HCT116 (cell line): Measurements from ENCODE around the gene IQCK. TPM values are rescaled to one million over a fixed set of nuclear protein-coding genes. Genes with fewer than 3 reads are reported as not detected.

Experiments used
- ATAC-seq: fragments of 200-7000 bp; cut with Tn5 transposase; 2 replicates; pipeline ENCODE4 v1.9.1; 2020; ENCODE audit warnings: mild to moderate bottlenecking, moderate library complexity
- BruUV-seq: library from RNA; stranded (reverse); fragments of 400-500 nt; replicated peaks from 2 replicates; lab custom pipeline; 2021; lab: Mats Ljungman, UMichigan
- CTCF ChIA-PET: fragments of 300-600 bp; sonication (Branson Sonifier 250); formaldehyde crosslinking; loops from one replicate; lab custom pipeline; 2021; ENCODE audit warnings: antibody characterized with exemption; lab: Charles Lee
- POLR2A ChIA-PET: fragments of 300-600, 350-600 bp; sonication (Branson Sonifier 250); formaldehyde crosslinking; loops from one replicate; lab custom pipeline; 2021; ENCODE audit warnings: antibody characterized with exemption; lab: Charles Lee
- RAD21 ChIA-PET, 2 experiments: fragments of 300-600 bp; sonication (Branson Sonifier 250); formaldehyde crosslinking; loops; one replicate each; lab custom pipeline; 2023; ENCODE audit warnings: low total read pairs in 2 of 2; ENCODE audit not compliant: uncharacterized antibody in 2 of 2, unreplicated experiment in 2 of 2, low non-redundant PET in 1 of 2; lab: Charles Lee
- DNase-seq: peaks from one replicate; pipeline ENCODE4 v3.0.0-alpha.2; 2010; ENCODE audit warnings: low read depth, low spot score
- H2AFZ ChIP-seq: fragments of 200-600 bp; shearing (Covaris generic), sonication (generic); 2 replicates; pipeline ENCODE4 v1.6.1; 2017; ENCODE audit warnings: low read depth, mixed run types, mixed read lengths, antibody characterized with exemption, low read length; ENCODE audit not compliant: poor library complexity, severe bottlenecking
- H3K27ac ChIP-seq: 2 replicates; pipeline ENCODE4 v1.5.1; 2012; ENCODE audit warnings: low read depth, low read length
- H3K27me3 ChIP-seq: fragments of 200-600 bp; sonication (generic); 2 replicates; pipeline ENCODE4 v1.6.1; 2016; ENCODE audit warnings: mixed run types, low read length, mixed read lengths; ENCODE audit not compliant: insufficient read depth
- H3K36me3 ChIP-seq, 2 experiments: fragments of 200-500 bp in 1 of 2; fragments of 200-600 bp in 1 of 2; sonication (Bioruptor generic) in 1 of 2; sonication (generic) in 1 of 2; 2 replicates each; pipeline versions ENCODE4 v1.5.1 to v1.6.1; 2014 to 2016; ENCODE audit warnings: low read length in 2 of 2, inconsistent platforms in 1 of 2, mixed read lengths in 1 of 2, mixed run types in 1 of 2; ENCODE audit not compliant: insufficient read depth in 2 of 2, control insufficient read depth in 1 of 2
- H3K4me1 ChIP-seq, 2 experiments: fragments of 200-600 bp in 1 of 2; sonication (generic) in 1 of 2; 2 replicates each; pipeline versions ENCODE4 v1.5.1 to v1.6.1; 2012 to 2017; ENCODE audit warnings: low read length in 2 of 2, inconsistent platforms in 1 of 2, mild to moderate bottlenecking in 1 of 2, mixed read lengths in 1 of 2, mixed run types in 1 of 2, moderate library complexity in 1 of 2; ENCODE audit not compliant: insufficient read depth in 2 of 2, control insufficient read depth in 1 of 2
- H3K4me2 ChIP-seq: fragments of 200-600 bp; sonication (generic); 2 replicates; pipeline ENCODE4 v1.6.1; 2017; ENCODE audit warnings: mixed run types, low read length, mixed read lengths
- H3K4me3 ChIP-seq, 2 experiments: fragments of 200-600 bp in 1 of 2; sonication (generic) in 1 of 2; replicated peaks in 1 of 2; 2 replicates each; pipeline ENCODE4 v1.5.1; 2011 to 2016; ENCODE audit warnings: low read length in 2 of 2, control low read depth in 1 of 2, low read depth in 1 of 2, mild to moderate bottlenecking in 1 of 2, mixed read lengths in 1 of 2, mixed run types in 1 of 2
- H3K79me2 ChIP-seq: fragments of 200-600 bp; sonication (generic); 2 replicates; pipeline ENCODE4 v1.6.1; 2017; ENCODE audit warnings: mild to moderate bottlenecking, mixed run types, low read length, moderate library complexity, mixed read lengths; ENCODE audit not compliant: insufficient read depth
- H3K9ac ChIP-seq: fragments of 200-600 bp; sonication (generic); 2 replicates; pipeline ENCODE4 v1.6.1; 2016; ENCODE audit warnings: low read length, mixed read lengths
- H3K9me2 ChIP-seq: fragments of 200-600 bp; sonication (generic), shearing (Covaris generic); 2 replicates; pipeline ENCODE4 v1.6.1; 2017; ENCODE audit warnings: mixed run types, mild to moderate bottlenecking, moderate library complexity; ENCODE audit not compliant: insufficient read depth
- H3K9me3 ChIP-seq, 2 experiments: fragments of 200-500 bp in 1 of 2; fragments of 200-600 bp in 1 of 2; sonication (Bioruptor generic) in 1 of 2; sonication (generic) in 1 of 2; 2 replicates each; pipeline ENCODE4 v1.6.1; 2014 to 2017; ENCODE audit warnings: low read length in 2 of 2, mixed read lengths in 2 of 2, inconsistent platforms in 1 of 2, low read depth in 1 of 2, mild to moderate bottlenecking in 1 of 2, mixed run types in 1 of 2, moderate library complexity in 1 of 2; ENCODE audit not compliant: control insufficient read depth in 1 of 2, insufficient read depth in 1 of 2
- H4K20me1 ChIP-seq: fragments of 200-600 bp; sonication (generic), shearing (Covaris generic); 2 replicates; pipeline ENCODE4 v1.6.1; 2017; ENCODE audit warnings: mixed run types, mild to moderate bottlenecking, moderate library complexity; ENCODE audit not compliant: insufficient read depth
- CBX3 ChIP-seq: IDR thresholded peaks from 2 replicates; pipeline ENCODE4 v1.6.1; 2012; ENCODE audit warnings: low read depth
- ELF1 ChIP-seq: IDR thresholded peaks from 2 replicates; pipeline ENCODE4 v1.6.1; 2012; ENCODE audit warnings: low read depth, borderline replicate concordance
- EZH2 ChIP-seq: fragments of 200-600 bp; sonication (generic); IDR thresholded peaks from 2 replicates; pipeline ENCODE4 v1.6.1; 2017; ENCODE audit warnings: antibody characterized with exemption, mixed run types
- JUND ChIP-seq: IDR thresholded peaks from 2 replicates; pipeline ENCODE4 v1.6.1; 2012
- POLR2AphosphoS5 ChIP-seq: IDR thresholded peaks from 2 replicates; pipeline ENCODE4 v1.6.1; 2011; ENCODE audit warnings: mild to moderate bottlenecking, low read depth, low read length, moderate library complexity
- SIN3A ChIP-seq: IDR thresholded peaks from 2 replicates; pipeline ENCODE4 v1.6.1; 2012; ENCODE audit warnings: low read depth
- SP1 ChIP-seq: IDR thresholded peaks from 2 replicates; pipeline ENCODE4 v1.6.1; 2012; ENCODE audit warnings: low read depth
- SRF ChIP-seq: IDR thresholded peaks from 2 replicates; pipeline ENCODE4 v1.6.1; 2012; ENCODE audit warnings: low read depth
- TCF7L2 ChIP-seq: IDR thresholded peaks from 2 replicates; pipeline ENCODE4 v1.7.0; 2011; ENCODE audit warnings: borderline replicate concordance, inconsistent platforms; ENCODE audit not compliant: insufficient read depth, insufficient read length; ENCODE audit errors: extremely low read depth
- YY1 ChIP-seq: IDR thresholded peaks from 2 replicates; pipeline ENCODE4 v1.6.1; 2011; ENCODE audit warnings: low read length, low read depth, moderate library complexity, mild to moderate bottlenecking; ENCODE audit not compliant: insufficient replicate concordance; ENCODE audit errors: extremely low read depth
- ZNF274 ChIP-seq: fragments of 200-500 bp; sonication (Bioruptor generic); IDR thresholded peaks from 2 replicates; pipeline ENCODE4 v1.6.1; 2014; ENCODE audit warnings: mild to moderate bottlenecking, low read depth, low read length, inconsistent platforms
- intact Hi-C: fragments of 100-400 bp; cut with micrococcal nuclease; formaldehyde crosslinking; loops from 2 replicates; pipeline ENCODE4 v1.10.0; 2022
- total RNA-seq: library from RNA; stranded (reverse); gene quantifications from one replicate; pipeline ENCODE4 v1.2.1, GENCODE V29; 2021; ENCODE audit not compliant: unreplicated experiment
- TF ChIP-seq, protein P1 (sequence below): IDR thresholded peaks from 2 replicates; pipeline ENCODE4 v1.6.1; 2011; ENCODE audit warnings: mild to moderate bottlenecking, low read length, moderate library complexity; ENCODE audit not compliant: insufficient replicate concordance; ENCODE audit errors: extremely low read depth
- TF ChIP-seq, protein P2 (sequence below): IDR thresholded peaks from 2 replicates; pipeline ENCODE4 v1.6.1; 2012

Gene IQCK
- total RNA-seq, 1 experiment from 2014 or later = 11.8 TPM

DNA sequence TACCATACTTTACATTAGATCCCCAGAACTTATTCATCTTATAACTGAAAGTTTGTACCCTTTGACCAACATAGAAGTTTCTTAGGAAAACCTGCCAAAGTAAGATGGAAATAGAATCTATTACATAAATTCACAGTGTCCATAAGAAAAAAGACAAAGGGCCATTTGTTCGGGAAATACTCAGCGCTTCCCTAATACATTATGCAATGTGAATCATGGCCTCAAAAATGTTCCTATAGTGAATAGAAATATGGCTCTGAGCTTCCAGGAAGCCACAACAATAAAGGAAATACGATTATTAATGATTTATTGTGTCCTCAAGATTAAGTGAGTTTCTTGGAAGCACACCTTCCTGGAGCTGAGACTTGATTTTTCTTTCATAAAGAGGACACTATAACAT is 115.1 kb downstream of the IQCK start:
- Histone ChIP-seq H3K27ac (no peak overlapping the region), H3K9me3 (no peaks in the 10 kb centered on the region), H3K36me3 (no peaks in the 10 kb centered on the region), H3K4me3 (no peak overlapping the region), H2AFZ (no peak overlapping the region), H3K9me2 (no peaks in the 10 kb centered on the region), H3K79me2 (no peaks in the 10 kb centered on the region), H3K27me3 (no peaks in the 10 kb centered on the region), H3K4me2 (no peak overlapping the region), H3K4me1 (peaks cover 0 to 11% of the 10 kb centered on the region in 2 experiments; a peak in 1 of 4 replicates), H3K9ac (no peak overlapping the region), H4K20me1 (no peaks in the 10 kb centered on the region; the same call in 1 of the 2 replicates)
- ChIA-PET POLR2A (no interaction called here), CTCF (no interaction called here), RAD21 (no interaction called here)
- DNase-seq = no peak
- intact Hi-C loops = no loop called here
- no TSS peak for BruUV-seq
- TF ChIP-seq, protein P1, sequence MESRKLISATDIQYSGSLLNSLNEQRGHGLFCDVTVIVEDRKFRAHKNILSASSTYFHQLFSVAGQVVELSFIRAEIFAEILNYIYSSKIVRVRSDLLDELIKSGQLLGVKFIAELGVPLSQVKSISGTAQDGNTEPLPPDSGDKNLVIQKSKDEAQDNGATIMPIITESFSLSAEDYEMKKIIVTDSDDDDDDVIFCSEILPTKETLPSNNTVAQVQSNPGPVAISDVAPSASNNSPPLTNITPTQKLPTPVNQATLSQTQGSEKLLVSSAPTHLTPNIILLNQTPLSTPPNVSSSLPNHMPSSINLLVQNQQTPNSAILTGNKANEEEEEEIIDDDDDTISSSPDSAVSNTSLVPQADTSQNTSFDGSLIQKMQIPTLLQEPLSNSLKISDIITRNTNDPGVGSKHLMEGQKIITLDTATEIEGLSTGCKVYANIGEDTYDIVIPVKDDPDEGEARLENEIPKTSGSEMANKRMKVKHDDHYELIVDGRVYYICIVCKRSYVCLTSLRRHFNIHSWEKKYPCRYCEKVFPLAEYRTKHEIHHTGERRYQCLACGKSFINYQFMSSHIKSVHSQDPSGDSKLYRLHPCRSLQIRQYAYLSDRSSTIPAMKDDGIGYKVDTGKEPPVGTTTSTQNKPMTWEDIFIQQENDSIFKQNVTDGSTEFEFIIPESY = no peak
- TF ChIP-seq SP1 (no peak), TCF7L2 (no peak), CBX3 (no peak)
- ATAC-seq = no peak

DNA sequence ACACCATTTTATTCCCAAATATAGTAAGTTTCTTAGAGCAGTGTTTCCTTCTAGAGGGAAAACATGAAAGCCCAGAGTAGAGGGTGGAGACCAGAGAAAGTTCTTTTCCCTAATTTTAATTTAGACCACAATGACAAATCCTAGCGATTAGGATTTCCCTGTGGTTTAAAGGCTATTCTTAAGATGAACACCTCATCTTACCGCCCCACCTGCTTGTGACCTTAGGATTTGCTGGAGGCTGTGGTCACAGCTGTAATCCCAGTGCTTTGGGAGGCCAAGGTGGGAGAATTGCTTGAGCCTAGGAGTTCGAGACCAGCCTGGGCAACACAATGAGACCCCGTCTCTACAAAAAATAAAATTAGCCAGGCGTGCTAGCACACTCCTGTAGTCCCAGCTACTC is 115.5 kb downstream of the IQCK start:
- ChIA-PET CTCF (no interaction called here), RAD21 (no interaction called here), POLR2A (no interaction called here)
- H3K27me3 ChIP-seq = no peaks in the 10 kb centered on the region
- no peak overlapping the region for H3K4me2 ChIP-seq
- H2AFZ ChIP-seq = no peak overlapping the region
- intact Hi-C loops = no loop called here
- H3K4me1 ChIP-seq = peaks cover 0 to 11% of the 10 kb centered on the region in 2 experiments; a peak in 1 of 4 replicates
- H3K9me3 ChIP-seq = no peaks in the 10 kb centered on the region
- no peaks in the 10 kb centered on the region for H3K9me2 ChIP-seq
- no peak overlapping the region for H3K4me3 ChIP-seq
- no peak for TF ChIP-seq POLR2AphosphoS5
- TF ChIP-seq JUND = no peak
- TF ChIP-seq ZNF274 = no peak
- TF ChIP-seq CBX3 = no peak
- no peak for TF ChIP-seq SIN3A
- TF ChIP-seq ELF1 = no peak
- no peak for TF ChIP-seq EZH2
- TF ChIP-seq, protein P2, sequence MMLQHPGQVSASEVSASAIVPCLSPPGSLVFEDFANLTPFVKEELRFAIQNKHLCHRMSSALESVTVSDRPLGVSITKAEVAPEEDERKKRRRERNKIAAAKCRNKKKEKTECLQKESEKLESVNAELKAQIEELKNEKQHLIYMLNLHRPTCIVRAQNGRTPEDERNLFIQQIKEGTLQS = no peak
- no peak for TF ChIP-seq SRF
- TF ChIP-seq YY1 = no peak
- TF ChIP-seq, all 23 proteins: peak for 0
- DNase-seq (no peak), ATAC-seq (no peak)
- no TSS peak for BruUV-seq
- Histone ChIP-seq H3K36me3 (no peaks in the 10 kb centered on the region), H3K27ac (no peak overlapping the region), H3K9ac (no peak overlapping the region), H3K79me2 (no peaks in the 10 kb centered on the region), H4K20me1 (no peaks in the 10 kb centered on the region; the same call in 1 of the 2 replicates)
